Activated CD8-positive, alpha-beta memory T cell treated with anti-CD3 and anti-CD28 coated beads for 24 hours (primary cell): ENCODE results near the gene CCDC192.
"Not testable (repeated sequence)": the region's sequence is repeated elsewhere in the genome, so short reads cannot be mapped to it uniquely, and the experiment has no call there.

ENCODE experiments used
- DNase-seq: peaks from one replicate; pipeline ENCODE4 v3.0.0-alpha.2; 2020

The CCDC192 gene

GRCh38 chr5:127700237-127700766, 2.9 kb upstream of the CCDC192 start:
- DNase-seq, result no peak

- no peak for DNase-seq
These were observed 757 bp upstream of the CCDC192 start for GRCh38 chr5:127702434-127702833.

- no peak for DNase-seq
These were observed 2.1 kb downstream of the CCDC192 start for GRCh38 chr5:127705120-127705892.

- DNase-seq, result no peak
These were observed 3.5 kb downstream of the CCDC192 start for GRCh38 chr5:127706691-127707090.

- no peak for DNase-seq
These were observed 4.0 kb downstream of the CCDC192 start for GRCh38 chr5:127707209-127707608.

GRCh38 chr5:127713083-127713482, 9.9 kb downstream of the CCDC192 start:
- not testable (repeated sequence) for DNase-seq

- DNase-seq, result no peak
These were observed 15.0 kb downstream of the CCDC192 start for GRCh38 chr5:127718181-127718580.

- no peak for DNase-seq
These were observed 20.4 kb downstream of the CCDC192 start for GRCh38 chr5:127723571-127723970.

GRCh38 chr5:127725673-127726072, 22.5 kb downstream of the CCDC192 start:
- no peak for DNase-seq

- no peak for DNase-seq
These were observed 29.8 kb downstream of the CCDC192 start for GRCh38 chr5:127732963-127733362.

- DNase-seq, result not testable (repeated sequence)
These were observed 36.2 kb downstream of the CCDC192 start for GRCh38 chr5:127739348-127739747.

GRCh38 chr5:127739807-127740384, 36.7 kb downstream of the CCDC192 start:
- no peak for DNase-seq

- no peak for DNase-seq
These were observed 38.2 kb downstream of the CCDC192 start for GRCh38 chr5:127741412-127741811.

- no peak for DNase-seq
These were observed 41.0 kb downstream of the CCDC192 start for GRCh38 chr5:127744241-127744640.

- DNase-seq, result no peak
These were observed 43.6 kb downstream of the CCDC192 start for GRCh38 chr5:127746756-127747155.

- not testable (repeated sequence) for DNase-seq
These were observed 49.5 kb downstream of the CCDC192 start for GRCh38 chr5:127752503-127753265.

- DNase-seq, result no peak
These were observed 51.1 kb downstream of the CCDC192 start for GRCh38 chr5:127754259-127754658.

GRCh38 chr5:127754706-127755105, 51.5 kb downstream of the CCDC192 start:
- DNase-seq, result no peak

GRCh38 chr5:127757576-127757975, 54.4 kb downstream of the CCDC192 start:
- DNase-seq, result no peak

GRCh38 chr5:127758766-127759283, 55.6 kb downstream of the CCDC192 start:
- DNase-seq, result no peak

- DNase-seq, result no peak
These were observed 58.7 kb downstream of the CCDC192 start for GRCh38 chr5:127761869-127762268.

GRCh38 chr5:127762412-127762811, 59.2 kb downstream of the CCDC192 start:
- no peak for DNase-seq

- DNase-seq, result no peak
These were observed 63.6 kb downstream of the CCDC192 start for GRCh38 chr5:127766676-127767335.
